Hematopoietic multipotent progenitor cell treated with erythropoietin and hydrocortisone succinate and interleukin-3 and kit ligand, for 8 days (in vitro differentiated cells): ENCODE data around the gene CBL.

ENCODE experiments used
- DNase-seq: peaks from one replicate; pipeline ENCODE4 v3.0.0-alpha.2; 2015

CBL gene

GRCh38 chr11:119351232-119351631, 145.1 kb downstream of the CBL start:
- no peak for DNase-seq

DNA sequence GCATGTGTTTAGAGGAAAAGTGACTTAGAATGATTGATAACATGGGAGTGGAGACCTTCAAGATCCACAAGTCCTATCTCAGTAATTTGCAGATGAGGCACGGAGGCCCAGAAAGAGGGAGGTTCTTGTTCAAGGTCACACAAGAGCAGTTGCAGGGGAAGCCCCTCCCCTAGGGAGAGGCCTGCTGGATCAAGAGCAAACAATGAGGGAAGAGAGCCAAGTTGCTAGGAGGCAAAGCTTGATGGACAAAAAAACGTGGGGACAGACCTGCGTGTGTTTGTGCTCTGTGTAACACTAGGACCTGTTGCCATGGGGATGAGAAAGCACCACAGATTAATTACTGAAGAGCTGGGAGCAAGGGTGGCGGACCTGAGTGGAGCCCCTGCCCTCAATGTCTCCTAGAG, 146.7 kb downstream of the CBL start:
- no peak for DNase-seq

DNA sequence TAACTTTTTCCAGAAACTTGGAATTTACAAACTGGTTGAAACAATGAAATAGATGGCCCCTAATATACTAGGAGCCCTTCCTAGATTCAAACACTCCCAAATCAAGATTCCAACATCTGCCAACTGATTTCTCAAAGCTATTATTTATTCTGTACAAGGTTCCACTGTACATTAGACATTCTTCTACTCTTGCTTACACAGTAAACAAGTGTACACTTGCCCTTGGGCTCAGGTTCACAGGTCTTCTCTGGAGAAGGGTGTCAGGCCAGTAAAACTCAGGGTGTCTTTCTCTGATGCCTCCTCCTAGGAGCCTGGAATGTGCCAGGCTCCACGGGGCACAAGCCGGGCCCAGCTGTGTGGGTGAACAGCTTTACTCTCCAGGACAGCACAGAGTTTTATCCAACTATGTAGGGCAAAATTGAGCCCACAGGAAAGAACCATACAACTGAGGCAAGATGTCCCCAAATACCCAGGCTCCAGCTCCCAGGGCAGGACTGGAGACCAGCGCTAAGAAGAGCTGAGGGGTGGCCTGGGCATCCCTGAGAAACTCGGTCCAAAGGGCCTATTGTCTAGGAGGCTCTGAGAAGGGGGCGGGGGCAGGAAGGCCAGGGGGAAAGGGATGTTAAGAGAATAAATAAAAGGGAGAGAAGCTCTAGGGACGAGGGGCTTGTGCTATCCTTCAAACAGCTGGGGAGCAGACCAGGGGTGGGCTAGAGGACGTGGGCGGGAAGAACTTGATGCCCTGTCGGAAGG, 149.1 kb downstream of the CBL start:
- DNase-seq = no peak

DNA sequence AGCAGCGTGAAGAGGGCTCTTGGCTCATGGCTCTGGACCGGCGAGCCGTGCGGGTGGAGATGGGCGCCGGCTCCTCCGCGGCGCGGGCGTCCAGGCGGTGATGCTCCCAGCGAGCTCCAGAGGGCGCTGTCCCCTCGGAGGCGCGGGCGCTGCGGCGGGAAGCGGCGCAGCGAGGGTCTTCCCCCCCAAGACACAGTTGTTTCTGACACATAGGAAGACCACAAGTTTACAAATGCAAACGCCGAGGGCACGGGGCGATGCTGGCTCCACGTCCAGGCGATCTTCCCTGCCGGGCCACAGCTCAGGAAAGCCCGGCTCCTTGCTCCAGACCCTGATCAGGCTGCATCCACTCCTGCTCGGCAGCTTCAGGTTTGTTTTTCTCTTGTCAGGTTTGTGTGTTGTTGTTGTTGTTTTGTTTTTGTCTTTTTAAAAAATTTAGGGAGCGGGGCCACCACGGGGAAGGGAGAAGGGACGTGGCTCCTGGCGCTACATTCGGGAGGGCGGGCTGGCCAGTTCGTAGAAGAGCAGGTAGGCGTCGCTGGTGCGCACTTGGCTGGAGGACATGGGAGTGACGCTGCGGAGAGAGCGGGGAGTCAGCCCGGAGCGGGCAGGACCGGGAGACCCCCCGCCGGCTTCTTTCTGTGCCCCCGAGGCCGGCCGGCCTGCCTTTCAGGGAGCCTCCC, 150.4 kb downstream of the CBL start:
- peak; percentile 71 for DNase-seq

GRCh38 chr11:119357074-119357473, 150.9 kb downstream of the CBL start:
- no peak for DNase-seq
